Measurements from ENCODE around the gene TFDP1.

The TFDP1 gene

DNA sequence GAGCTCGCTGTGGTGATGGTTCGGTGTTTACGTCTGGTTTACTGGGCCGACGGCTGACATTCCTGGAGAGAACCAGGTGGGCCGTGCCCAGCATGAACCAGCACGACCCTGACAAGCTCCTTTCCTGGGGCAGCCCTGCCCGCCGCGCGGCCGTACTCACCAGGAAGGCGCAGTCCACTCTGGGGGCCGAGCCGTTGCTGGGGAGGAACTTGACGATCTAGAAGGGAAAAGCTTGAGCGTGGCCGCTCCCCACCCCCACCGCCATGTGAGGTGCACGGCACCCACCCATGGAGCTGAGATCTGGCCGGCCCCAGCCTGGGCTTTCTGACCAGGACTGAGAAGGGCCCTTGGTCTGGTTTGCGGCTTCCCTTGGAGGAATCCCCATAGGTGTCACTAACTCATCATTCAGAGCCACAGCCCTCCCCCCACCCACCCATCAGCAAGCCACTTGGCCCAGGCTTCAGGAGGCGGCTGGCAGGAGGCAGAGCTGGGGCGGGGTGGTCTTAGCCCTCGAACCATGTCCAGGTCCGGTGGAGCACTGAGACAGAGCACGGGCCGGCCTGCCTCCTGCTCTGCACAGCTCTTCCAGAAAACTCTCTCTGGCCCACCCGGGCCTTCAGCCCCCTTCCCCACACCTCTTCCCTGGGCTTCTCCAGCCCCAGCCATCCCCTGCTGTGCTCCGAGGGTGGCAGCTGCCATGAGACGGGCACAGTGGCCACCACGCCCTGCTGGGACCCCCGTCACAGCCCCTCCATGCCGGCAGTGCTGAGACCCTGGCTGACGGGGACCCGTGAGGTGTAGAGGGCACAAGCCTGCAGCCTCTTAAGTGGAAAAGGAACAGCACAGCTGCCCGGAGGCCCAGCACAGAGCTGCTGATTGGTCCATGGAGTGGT, 67.2 kb downstream of the TFDP1 start:
- ATAC-seq: no peak
- no peak for DNase-seq

DNA sequence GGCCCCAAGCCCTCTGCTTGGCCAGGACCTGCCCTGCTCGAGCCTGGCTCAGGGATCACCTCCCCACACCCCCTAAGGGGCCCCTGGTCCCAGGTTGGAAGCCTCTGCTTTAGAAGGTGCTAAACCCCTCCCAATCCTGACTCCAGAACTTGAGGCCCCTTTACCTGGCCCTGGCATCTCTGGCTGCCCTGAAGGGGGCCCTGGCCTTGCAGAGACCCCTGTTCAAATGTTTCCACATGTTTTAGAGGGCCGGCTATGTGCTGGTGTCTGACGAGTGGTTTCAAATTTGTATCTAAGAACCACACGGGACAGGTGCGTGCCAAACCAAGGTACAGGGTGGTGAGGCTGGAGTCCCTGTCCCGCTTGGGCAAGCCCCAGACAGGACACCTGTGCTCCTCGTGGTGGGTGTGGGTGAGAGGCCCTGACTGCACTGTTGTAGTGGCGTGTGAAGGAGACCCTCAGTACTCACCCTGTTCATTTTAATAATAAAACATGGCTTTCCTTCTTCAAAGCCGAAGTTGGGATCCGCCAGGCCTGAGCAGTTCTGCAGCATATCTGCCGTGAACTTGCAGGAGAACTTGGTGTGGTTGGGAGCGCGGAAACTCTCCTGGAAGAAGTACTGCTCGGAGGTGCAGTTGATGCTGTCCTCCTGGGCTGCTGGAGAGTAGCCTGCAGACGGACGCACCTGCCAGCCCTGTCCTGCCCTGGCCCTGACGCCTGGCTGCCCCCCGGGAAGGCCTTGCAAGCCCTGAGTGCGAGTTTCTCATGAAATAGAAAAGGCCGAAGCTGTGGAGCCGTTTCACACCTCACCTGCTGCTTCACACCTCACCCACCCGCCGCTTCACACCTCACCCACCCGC, 68.1 kb downstream of the TFDP1 start:
- ATAC-seq (no peak), DNase-seq (no peak)

- ATAC-seq: peak; percentile 19
Observed at GRCh38 chr13:113653264-113654174, 69.0 kb downstream of the TFDP1 start.

GRCh38 chr13:113654175-113654560, 69.6 kb downstream of the TFDP1 start:
- no peak for ATAC-seq
- DNase-seq: no peak

More at GRCh38 chr13:113653264-113654174, 69.0 kb downstream of the TFDP1 start:
- no peak for DNase-seq

GRCh38 chr13:113654591-113655345, 70.2 kb downstream of the TFDP1 start:
- no peak for DNase-seq
- ATAC-seq: no peak

GRCh38 chr13:113655346-113656002, 70.9 kb downstream of the TFDP1 start:
- ATAC-seq: no peak
- DNase-seq: no peak

- ATAC-seq (no peak), DNase-seq (no peak)
Observed at GRCh38 chr13:113656003-113656588, 71.5 kb downstream of the TFDP1 start.

DNA sequence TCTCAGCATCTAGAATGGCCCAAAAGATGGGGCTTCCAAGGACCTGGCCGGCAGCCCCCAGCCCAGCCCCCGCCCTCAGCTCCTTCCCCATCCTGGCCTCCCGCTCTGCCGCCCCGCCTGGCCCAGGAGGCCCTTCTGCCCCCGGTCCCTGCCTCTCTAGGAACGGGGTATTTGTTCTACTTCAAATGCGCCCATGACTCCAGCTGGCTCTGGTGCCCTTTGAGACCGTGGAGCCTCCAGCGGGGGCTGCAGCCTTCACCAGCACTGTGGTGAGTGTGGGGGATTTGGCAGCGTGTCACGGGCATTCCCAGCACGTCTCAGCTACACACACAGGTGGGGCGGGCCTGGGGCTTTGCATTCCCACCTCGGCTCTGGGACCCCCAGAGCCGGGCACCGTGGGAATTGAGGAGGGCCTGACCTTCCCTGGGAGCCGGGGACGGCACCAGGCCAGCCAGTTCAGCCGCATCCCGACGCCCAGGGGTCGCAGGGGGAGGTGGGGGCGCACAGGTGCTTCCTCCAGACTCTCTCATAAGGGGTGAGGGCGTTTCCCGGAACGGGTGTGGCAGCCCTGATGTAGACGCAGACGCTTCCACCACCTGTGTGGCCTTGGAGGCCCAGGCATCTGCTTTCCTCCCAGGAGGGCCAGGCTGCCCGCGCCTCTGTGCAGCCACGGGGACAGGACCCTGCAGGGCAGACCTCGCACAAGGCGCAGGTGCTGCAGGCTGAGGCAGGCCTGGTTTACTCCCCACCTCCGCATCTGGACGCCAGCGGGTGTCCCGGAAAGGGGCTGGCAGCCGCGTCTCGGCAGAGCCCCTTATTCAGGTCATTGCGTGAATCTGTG, 72.5 kb downstream of the TFDP1 start:
- DNase-seq: no peak

GRCh38 chr13:113657851-113658741, 73.5 kb downstream of the TFDP1 start, which contains the start of gene ATP4B:
ATP4B (minus strand) TSS chr13:113658198; CDS start chr13:113658144, 54 bp downstream.
- DNase-seq (no peak), ATAC-seq (no peak)

More for the DNA sequence above, 72.5 kb downstream of the TFDP1 start:
- no peak for ATAC-seq

DNA sequence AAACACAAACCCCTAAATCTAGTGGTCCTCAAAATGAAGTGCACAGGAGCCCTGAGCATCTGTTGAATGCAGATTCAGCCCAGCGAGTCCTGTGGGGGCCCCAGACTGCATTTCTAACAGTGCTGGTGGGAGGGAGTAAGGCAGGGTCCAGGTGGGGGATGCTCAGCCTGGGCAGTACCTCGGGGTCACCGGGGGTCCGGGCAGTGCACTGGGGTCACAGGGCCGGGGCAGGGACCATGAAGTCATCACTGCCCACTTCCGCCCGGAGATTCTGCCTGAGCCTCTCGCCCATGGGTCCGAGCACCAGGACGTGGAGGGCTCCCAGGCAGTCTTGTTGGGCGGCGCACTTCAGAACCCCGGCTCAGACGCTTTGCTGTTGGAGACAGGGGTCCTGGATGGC, 74.3 kb downstream of the TFDP1 start:
- DNase-seq: no peak
- ATAC-seq: no peak

DNA sequence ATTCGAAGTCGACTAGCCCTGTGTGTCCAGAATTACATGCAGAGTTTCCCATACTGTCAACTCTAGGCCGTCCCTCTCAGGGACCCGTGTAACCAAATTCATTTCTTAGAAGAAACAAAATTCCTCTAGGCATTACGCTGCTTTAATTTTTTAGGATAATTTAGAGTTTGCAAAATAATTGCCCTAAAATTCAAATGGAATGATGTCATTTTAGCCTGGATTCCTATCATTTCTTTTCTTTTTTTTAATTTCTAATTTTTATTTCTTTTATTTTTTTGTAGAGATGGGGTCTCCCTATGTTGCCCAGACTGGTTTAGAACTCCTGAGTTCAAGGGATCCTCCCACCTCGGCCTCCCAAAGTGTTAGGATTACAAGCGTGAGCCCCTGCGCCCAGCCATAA, 74.8 kb downstream of the TFDP1 start:
- ATAC-seq (no peak), DNase-seq (no peak)

DNA sequence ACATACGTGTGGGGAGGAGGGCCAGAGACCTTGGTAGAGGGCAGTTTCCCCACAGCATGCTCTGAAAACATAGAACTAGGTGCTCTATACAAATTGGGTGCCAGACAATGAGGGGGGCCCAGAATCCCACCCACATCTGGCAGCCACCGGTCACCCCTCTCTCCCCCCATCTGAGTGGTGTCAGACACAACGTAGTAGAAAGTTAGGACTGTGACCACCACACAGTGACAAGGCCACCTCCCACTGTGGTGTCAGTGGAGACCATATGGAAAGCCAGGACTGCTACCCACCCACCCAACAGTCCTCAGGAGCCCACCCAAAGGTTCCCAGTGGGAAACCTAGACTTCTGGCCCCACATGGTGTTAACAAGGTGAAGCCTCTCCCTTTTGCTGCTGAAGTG, 75.5 kb downstream of the TFDP1 start:
- DNase-seq (no peak), ATAC-seq (no peak)

DNA sequence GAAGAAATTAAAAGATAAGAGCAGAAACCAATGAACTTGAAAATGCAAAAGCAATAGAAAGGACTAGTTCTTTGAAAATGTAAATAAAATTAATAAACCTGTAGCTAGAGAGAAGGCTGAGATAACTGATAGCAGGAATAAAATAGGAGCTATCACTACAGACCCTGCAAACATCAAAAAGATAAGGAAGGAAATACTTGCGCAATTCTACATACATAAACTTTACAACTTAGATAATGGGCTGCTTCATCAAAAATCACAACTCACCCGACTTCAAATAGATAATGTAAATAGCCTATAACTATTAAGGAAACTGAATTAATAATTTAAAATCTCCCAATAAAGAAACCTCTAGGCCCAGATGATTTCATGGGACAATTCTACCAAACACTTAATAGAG, 77.0 kb downstream of the TFDP1 start:
- DNase-seq (no peak), ATAC-seq (no peak)

- DNase-seq (no peak), ATAC-seq (no peak)
Observed at GRCh38 chr13:113663934-113664333, 79.4 kb downstream of the TFDP1 start.

DNA sequence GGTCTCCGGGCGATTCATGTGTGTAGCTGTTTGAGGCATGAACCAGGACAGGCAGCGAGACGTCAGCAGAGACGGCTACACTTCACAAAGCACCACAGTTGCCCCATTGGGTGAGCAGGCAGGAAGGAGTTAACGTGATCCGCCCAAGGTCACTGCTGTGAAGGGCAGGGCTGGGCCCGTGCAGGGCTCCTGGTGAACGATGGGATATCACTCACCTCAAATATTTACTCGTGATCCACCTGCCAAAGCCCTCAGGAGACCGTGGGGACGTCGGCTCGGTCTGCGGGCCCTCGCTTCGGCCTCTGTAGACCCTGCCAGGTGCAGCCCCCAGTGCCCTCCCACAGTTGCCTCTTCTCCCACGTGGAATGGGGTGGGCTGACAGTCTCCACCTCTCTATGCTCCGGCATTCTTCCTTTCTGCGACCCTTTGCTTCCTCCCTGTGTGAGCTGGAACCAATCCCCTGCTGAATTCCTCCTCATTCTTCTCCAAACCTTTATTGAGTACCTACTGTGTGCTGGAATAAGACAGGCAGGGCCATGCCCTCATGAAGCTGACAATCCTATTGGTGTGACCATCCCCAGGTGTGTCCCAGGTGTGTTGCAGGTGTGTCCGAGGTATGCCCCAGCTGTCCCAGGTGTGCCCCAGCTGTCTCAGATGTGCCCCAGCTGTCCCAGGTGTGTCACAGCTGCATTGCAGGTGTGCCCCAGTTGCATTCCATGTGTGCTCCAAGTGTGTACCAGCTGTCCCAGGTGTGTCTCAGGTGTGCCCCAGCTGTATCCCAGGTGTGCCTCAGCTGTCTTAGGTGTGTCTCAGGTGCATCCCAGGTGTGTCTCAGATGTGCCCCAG, 80.4 kb downstream of the TFDP1 start:
- DNase-seq (no peak), ATAC-seq (no peak)

GRCh38 chr13:113665597-113666328, 81.2 kb downstream of the TFDP1 start:
- DNase-seq (no peak), ATAC-seq (no peak)

DNA sequence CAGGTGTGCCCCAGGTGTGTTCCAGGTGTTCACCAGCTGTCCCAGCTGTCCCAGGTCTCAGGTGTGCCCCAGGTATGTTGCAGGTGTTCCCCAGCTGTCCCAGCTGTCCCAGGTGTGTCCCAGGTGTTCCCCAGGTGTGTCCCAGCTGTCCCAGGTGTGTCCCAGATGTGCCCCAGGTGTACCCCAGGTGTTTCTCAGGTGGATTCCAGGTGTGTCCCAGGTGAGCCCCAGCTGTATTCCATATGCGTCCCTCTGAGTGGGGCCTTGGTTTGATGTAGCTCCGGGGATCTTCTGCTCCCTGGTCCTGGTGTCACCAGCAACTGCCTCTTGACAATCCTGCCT, 81.7 kb downstream of the TFDP1 start:
- DNase-seq (no peak), ATAC-seq (no peak)
